Stomach (tissue), 4 donors: ENCODE data around the gene SLC22A2.

ENCODE experiments used
- CTCF ChIP-seq, 7 experiments: fragments of 450-650 bp in 4 of 7; fragments of 200-600 bp in 3 of 7; sonication (generic) in 3 of 7; IDR thresholded peaks; one replicate each; pipeline ENCODE4 v1.5.1; 2016 to 2019; ENCODE audit warnings: antibody characterized with exemption in 7 of 7, control low read depth in 2 of 7, mild to moderate bottlenecking in 1 of 7
- EP300 ChIP-seq: sonication (generic); formaldehyde crosslinking; IDR thresholded peaks from one replicate; pipeline ENCODE4 v1.6.1; 2017; ENCODE audit warnings: antibody characterized with exemption
- POLR2A ChIP-seq, 4 donors: fragments of 450-650 bp; IDR thresholded peaks; one replicate each; pipeline ENCODE4 v1.6.1; 2016; ENCODE audit warnings: antibody characterized with exemption in 4 of 4, control low read depth in 2 of 4, mild to moderate bottlenecking in 1 of 4, moderate library complexity in 1 of 4
- POLR2AphosphoS5 ChIP-seq, 3 donors: sonication (generic); formaldehyde crosslinking; IDR thresholded peaks; one replicate each; pipeline ENCODE4 v1.6.1; 2016; ENCODE audit warnings: antibody characterized with exemption in 3 of 3

GRCh38 chr6:160207618-160208017 is 51.0 kb downstream of the SLC22A2 start:
- TF ChIP-seq EP300 = no peak
- no peak for TF ChIP-seq POLR2A (IDR thresholded peaks at IDR 0.05)
- no peak for TF ChIP-seq CTCF (IDR thresholded peaks at IDR 0.05)
- no peak for TF ChIP-seq POLR2AphosphoS5 (IDR thresholded peaks at IDR 0.05)
